GM12801 (cell line): ENCODE measurements around the gene CFAP210.

Source experiments
- CTCF ChIP-seq: IDR thresholded peaks from one replicate; pipeline ENCODE4 v1.5.1; 2011; ENCODE audit warnings: control low read depth; ENCODE audit not compliant: insufficient read length; ENCODE audit errors: extremely low read depth

The CFAP210 gene, protein sequence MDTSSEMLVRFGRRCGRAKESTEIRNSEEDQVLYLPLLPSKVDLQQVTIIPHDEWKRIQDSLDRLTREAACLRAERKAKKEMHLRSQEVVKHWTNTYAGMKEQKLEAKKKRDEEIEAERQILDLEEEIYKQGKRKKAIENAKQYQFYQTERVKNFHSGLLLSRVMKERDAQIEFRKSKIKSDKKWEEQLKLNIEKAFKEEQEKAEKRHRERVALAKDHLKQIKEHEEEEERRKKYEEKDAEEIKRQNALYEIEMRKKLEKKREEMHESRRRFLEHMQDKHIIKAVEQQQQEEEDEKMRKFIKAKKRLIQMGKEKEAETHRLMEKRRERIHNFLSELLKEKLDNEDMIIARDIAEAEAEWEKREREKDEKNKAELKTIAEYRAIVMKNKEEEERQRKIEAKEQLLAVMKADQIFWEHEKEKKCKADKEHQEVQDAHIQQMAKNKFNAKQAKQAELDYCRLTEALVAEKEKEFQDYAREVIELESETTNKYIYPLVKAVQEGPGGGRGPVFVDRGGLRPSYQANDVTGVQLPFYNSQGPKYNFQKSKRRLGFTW

DNA sequence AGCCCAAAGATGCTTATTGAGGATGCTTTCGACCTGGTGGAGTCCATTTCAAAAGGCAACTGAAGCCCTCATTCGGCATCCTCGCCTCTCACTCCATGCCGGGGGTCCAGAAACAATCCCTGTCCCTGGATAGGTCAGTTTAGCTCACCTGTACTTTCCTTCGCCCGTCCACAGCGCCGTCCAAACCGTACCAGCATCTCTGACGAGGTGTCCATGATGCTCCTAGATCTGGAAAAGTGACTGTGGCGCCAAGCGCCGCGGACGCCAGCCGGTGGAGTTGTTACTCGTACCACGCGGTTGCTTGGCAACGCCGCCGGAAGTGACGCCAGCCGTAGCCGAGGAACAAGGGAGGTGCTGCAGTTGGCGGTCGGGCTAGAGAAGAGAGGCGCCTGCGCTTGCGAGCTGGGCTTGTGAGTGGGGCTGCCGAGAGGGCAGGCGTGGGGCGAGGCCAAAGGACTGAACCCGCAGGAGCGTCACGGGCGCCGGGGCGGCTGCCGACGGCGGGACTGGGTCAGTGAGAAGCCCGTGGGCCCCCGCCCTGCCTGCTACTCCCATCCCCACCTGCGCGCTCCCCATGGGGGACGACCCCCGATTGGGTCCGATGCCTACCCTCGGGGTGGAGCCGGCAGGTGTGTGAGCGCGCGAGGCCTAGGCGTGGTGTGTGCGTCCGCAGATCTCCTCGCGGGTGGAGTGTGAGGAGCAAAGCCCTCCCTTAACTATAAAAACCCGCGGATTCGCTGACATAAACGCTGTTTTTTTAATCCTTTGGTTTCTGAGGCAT is at the start of gene CFAP210, which contains the start of gene PHOSPHO2:
Gene CFAP210 (minus strand): TSS at position 293 of the 781 bp plus-strand sequence. CDS start 78 bp downstream, at position 215.
Gene PHOSPHO2 (plus strand): TSS at position 357 of the 781 bp plus-strand sequence. CDS start 6,503 bp downstream, outside the sequence.
- TF ChIP-seq CTCF, result no peak

DNA sequence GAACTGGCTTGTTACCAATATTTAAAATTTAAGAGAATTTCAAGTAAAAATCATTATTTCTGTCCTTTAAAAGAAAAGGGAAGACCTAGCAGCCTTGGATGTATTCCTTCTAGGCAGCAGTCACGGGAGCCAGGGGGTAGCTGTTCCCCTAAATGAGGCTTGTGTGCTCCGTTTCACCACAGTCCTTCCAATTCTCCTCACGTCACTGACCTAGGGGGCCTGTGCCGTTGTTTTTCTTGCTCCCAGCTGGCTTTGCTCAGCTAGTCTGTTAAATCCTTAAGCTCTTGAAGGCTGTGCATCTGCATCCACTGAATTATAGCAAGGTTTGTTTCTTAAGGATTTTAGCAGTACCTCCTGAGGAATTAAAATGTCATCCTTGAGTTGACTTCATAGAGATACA is 49.3 kb upstream of the CFAP210 start:
- TF ChIP-seq CTCF, result no peak

DNA sequence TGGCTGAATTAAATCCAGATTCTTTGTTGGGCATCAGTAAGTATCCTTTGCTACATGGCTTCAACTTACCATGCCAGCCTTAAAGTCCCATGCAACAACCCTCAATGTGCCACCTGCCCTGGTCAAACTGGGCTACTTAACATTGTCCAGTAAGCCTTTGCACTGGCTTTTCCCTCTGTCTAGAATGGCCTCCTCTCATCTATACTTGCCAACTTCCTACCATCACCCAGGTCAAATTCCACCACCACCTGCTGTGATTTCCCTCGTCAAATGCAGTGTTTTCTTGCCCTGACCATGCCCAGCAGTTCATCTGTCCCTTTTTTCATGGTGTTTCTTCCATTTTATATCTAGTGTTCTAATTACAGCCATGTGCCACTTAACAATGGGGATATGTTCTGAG is 45.1 kb upstream of the CFAP210 start:
- TF ChIP-seq CTCF, result no peak

DNA sequence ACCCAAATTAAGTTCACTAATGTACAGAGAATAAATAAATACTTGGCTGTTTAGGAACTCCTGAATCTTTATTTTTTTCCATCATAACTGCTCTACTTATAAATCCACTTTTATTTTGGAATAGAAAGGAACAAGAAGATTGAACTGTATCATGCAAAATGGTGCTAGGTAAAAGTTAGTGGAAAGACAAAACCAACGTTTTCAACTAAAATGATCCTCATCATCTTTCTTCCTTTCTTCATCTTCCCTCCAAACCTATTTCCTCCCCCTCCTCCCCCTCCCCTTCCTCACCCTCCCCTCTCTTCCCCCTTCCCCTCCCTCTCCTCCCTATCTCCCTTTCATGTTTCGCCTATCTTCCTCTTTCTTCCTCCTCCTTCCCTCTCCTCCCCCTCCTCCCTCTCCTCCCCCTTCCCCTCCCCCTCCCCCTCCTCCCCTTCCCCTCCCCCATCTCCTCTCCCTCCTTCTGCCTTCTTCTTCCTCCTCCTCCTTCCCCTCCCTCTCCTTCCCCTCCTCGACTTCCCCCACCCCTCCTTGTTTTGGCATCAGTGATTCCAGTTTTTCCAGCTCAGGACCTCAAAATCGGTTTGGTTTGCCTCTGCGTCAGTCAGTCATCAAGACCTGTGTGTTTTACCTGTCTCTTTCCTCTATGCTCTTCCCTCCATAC is 44.5 kb upstream of the CFAP210 start:
- no peak for TF ChIP-seq CTCF

- no peak for TF ChIP-seq CTCF
Measured at GRCh38 chr2:169736902-169737301, 42.7 kb upstream of the CFAP210 start.

GRCh38 chr2:169735623-169736022 is 41.4 kb upstream of the CFAP210 start:
- no peak for TF ChIP-seq CTCF

GRCh38 chr2:169734169-169734847 is 40.1 kb upstream of the CFAP210 start:
- TF ChIP-seq CTCF, result no peak
